ENCODE data around the gene NLRP9. TPM values are rescaled to one million over a fixed set of nuclear protein-coding genes. Genes with fewer than 3 reads are reported as not detected.
"Not testable (repeated sequence)": the region's sequence is repeated elsewhere in the genome, so short reads cannot be mapped to it uniquely, and the experiment has no call there.

The NLRP9 gene
- not detected for polyA plus RNA-seq (2013, experiment 1 of 2; ENCODE audit: insufficient read length)
- not detected for polyA plus RNA-seq (2013, experiment 2 of 2; ENCODE audit: insufficient read length)

GRCh38 chr19:55738302-55738701, at the start of gene NLRP9:
Gene NLRP9, minus strand, starts transcription at chr19:55738402. Its CDS starts 28 bp downstream, at chr19:55738374.
- DNase-seq = no peak

GRCh38 chr19:55781112-55781511, 42.9 kb upstream of the NLRP9 start:
- DNase-seq = no peak

- DNase-seq = no peak
Observed at GRCh38 chr19:55778331-55778730, 40.1 kb upstream of the NLRP9 start.

GRCh38 chr19:55777528-55777927, 39.3 kb upstream of the NLRP9 start:
- no peak for DNase-seq

GRCh38 chr19:55769632-55770031, 31.4 kb upstream of the NLRP9 start:
- not testable (repeated sequence) for DNase-seq

GRCh38 chr19:55768818-55769217, 30.6 kb upstream of the NLRP9 start, which contains the start of gene RFPL4AL1:
Gene RFPL4AL1, plus strand, starts transcription at chr19:55769118. Its CDS starts 2,687 bp downstream, at chr19:55771805.
- DNase-seq = not testable (repeated sequence)

GRCh38 chr19:55766466-55766865, 28.3 kb upstream of the NLRP9 start:
- no peak for DNase-seq

GRCh38 chr19:55758797-55759196, 20.6 kb upstream of the NLRP9 start, which contains the start of gene RFPL4A:
Gene RFPL4A, plus strand, starts transcription at chr19:55759097. Its CDS starts 2,704 bp downstream, at chr19:55761801.
- DNase-seq = not testable (repeated sequence)

- not testable (repeated sequence) for DNase-seq
Observed at GRCh38 chr19:55756808-55757207, 18.6 kb upstream of the NLRP9 start.

GRCh38 chr19:55753401-55753800, 15.2 kb upstream of the NLRP9 start:
- DNase-seq = no peak

- no peak for DNase-seq
Observed at GRCh38 chr19:55750715-55751114, 12.5 kb upstream of the NLRP9 start.

GRCh38 chr19:55730378-55730777, 7.8 kb downstream of the NLRP9 start:
- not testable (repeated sequence) for DNase-seq

GRCh38 chr19:55723491-55723890, 14.7 kb downstream of the NLRP9 start:
- DNase-seq = no peak

- no peak for DNase-seq
Observed at GRCh38 chr19:55720801-55721200, 17.4 kb downstream of the NLRP9 start.

GRCh38 chr19:55720214-55720746, 17.9 kb downstream of the NLRP9 start:
- no peak for DNase-seq

GRCh38 chr19:55717879-55718711, 20.1 kb downstream of the NLRP9 start:
- DNase-seq = not testable (repeated sequence)

GRCh38 chr19:55717251-55717650, 21.0 kb downstream of the NLRP9 start:
- DNase-seq = no peak

- DNase-seq = no peak
Observed at GRCh38 chr19:55716531-55716930, 21.7 kb downstream of the NLRP9 start.

GRCh38 chr19:55712804-55713631, 25.2 kb downstream of the NLRP9 start:
- DNase-seq = no peak

- DNase-seq = no peak
Observed at GRCh38 chr19:55711719-55712118, 26.5 kb downstream of the NLRP9 start.

GRCh38 chr19:55705972-55706371, 32.2 kb downstream of the NLRP9 start:
- no peak for DNase-seq

GRCh38 chr19:55704494-55705245, 33.5 kb downstream of the NLRP9 start:
- no peak for DNase-seq

Data from fibroblast of skin of scalp (primary cell).